Neural cell (in vitro differentiated cells): Measurements from ENCODE around the gene NME7. TPM values are rescaled to one million over a fixed set of nuclear protein-coding genes. Genes with fewer than 3 reads are reported as not detected.

ENCODE experiments used
- H2AFZ ChIP-seq: fragments of 200-600, 300-800 bp; sonication (generic), shearing (Covaris generic); 2 replicates; pipeline ENCODE4 v1.6.0; 2014; ENCODE audit warnings: low read depth, mild to moderate bottlenecking, antibody characterized with exemption, low read length, moderate library complexity
- H3F3A ChIP-seq: fragments of 200-600 bp; shearing (Covaris generic); 2 replicates; pipeline ENCODE4 v1.6.1; 2016; ENCODE audit warnings: mild to moderate bottlenecking, moderate library complexity, mixed read lengths, antibody characterized with exemption, low read length; ENCODE audit not compliant: insufficient read depth, poor library complexity, severe bottlenecking
- H3K27ac ChIP-seq: fragments of 200-600, 300-800 bp; sonication (generic), shearing (Covaris generic); 2 replicates; pipeline ENCODE4 v1.5.1; 2014; ENCODE audit warnings: mild to moderate bottlenecking, low read length, moderate library complexity
- H3K27me3 ChIP-seq: fragments of 300-800, 200-600 bp; sonication (generic), shearing (Covaris generic); 2 replicates; pipeline ENCODE4 v1.6.0; 2014; ENCODE audit warnings: mild to moderate bottlenecking, low read depth, low read length, moderate library complexity; ENCODE audit not compliant: insufficient read depth
- H3K36me3 ChIP-seq: fragments of 300-800, 200-600 bp; sonication (generic), shearing (Covaris generic); 2 replicates; pipeline ENCODE4 v1.5.1; 2014; ENCODE audit warnings: mild to moderate bottlenecking, antibody characterized with exemption, low read length, moderate library complexity; ENCODE audit not compliant: insufficient read depth
- H3K4me2 ChIP-seq: fragments of 300-800, 200-600 bp; sonication (generic), shearing (Covaris generic); 2 replicates; pipeline ENCODE4 v1.6.0; 2014; ENCODE audit warnings: mild to moderate bottlenecking, low read length
- H3K4me3 ChIP-seq: fragments of 300-800, 200-600 bp; sonication (generic), shearing (Covaris generic); 2 replicates; pipeline ENCODE4 v1.5.1; 2014; ENCODE audit warnings: mild to moderate bottlenecking, low read length, moderate library complexity
- H3K79me2 ChIP-seq: fragments of 200-600 bp; shearing (Covaris generic); replicated peaks from 2 replicates; pipeline ENCODE4 v1.6.0; 2014; ENCODE audit warnings: mild to moderate bottlenecking, low read length, moderate library complexity; ENCODE audit not compliant: insufficient read depth
- H3K9ac ChIP-seq: fragments of 300-800, 200-600 bp; sonication (generic), shearing (Covaris generic); 2 replicates; pipeline ENCODE4 v1.6.1; 2016; ENCODE audit warnings: mild to moderate bottlenecking, low read length, mixed read lengths
- H3K9me2 ChIP-seq: fragments of 200-600 bp; shearing (Covaris generic); 2 replicates; pipeline ENCODE4 v1.6.1; 2016; ENCODE audit warnings: mild to moderate bottlenecking, low read length, mixed read lengths; ENCODE audit not compliant: insufficient read depth
- H3K9me3 ChIP-seq: fragments of 200-600, 300-800 bp; sonication (generic), shearing (Covaris generic); 2 replicates; pipeline ENCODE4 v1.6.1; 2016; ENCODE audit warnings: mild to moderate bottlenecking, mixed run types, low read length, moderate library complexity, mixed read lengths
- H4K20me1 ChIP-seq: fragments of 200-600 bp; shearing (Covaris generic); 2 replicates; pipeline ENCODE4 v1.6.1; 2016; ENCODE audit warnings: mild to moderate bottlenecking, mixed run types; ENCODE audit not compliant: insufficient read depth
- EP300 ChIP-seq: fragments of 450-650 bp; conservative IDR thresholded peaks from 2 replicates; pipeline ENCODE4 v1.6.1; 2014; ENCODE audit warnings: antibody characterized with exemption, mild to moderate bottlenecking, moderate library complexity; ENCODE audit not compliant: poor library complexity, severe bottlenecking
- EZH2 ChIP-seq: fragments of 200-600, 300-800 bp; shearing (Covaris generic), sonication (generic); IDR thresholded peaks from 2 replicates; pipeline ENCODE4 v1.6.1; 2014; ENCODE audit warnings: antibody characterized with exemption, low read length, borderline replicate concordance, mild to moderate bottlenecking; ENCODE audit not compliant: insufficient read depth, poor library complexity, severe bottlenecking
- MXI1 ChIP-seq: fragments of 450-650 bp; conservative IDR thresholded peaks from 2 replicates; pipeline ENCODE4 v1.6.1; 2014; ENCODE audit warnings: antibody characterized with exemption, mild to moderate bottlenecking; ENCODE audit not compliant: poor library complexity, severe bottlenecking
- POLR2AphosphoS5 ChIP-seq: IDR thresholded peaks from 2 replicates; pipeline ENCODE4 v1.6.1; 2012
- RAD21 ChIP-seq: fragments of 450-650 bp; conservative IDR thresholded peaks from 2 replicates; pipeline ENCODE4 v1.6.1; 2014; ENCODE audit warnings: antibody characterized with exemption, mild to moderate bottlenecking, moderate library complexity
- SMC3 ChIP-seq: fragments of 450-650 bp; conservative IDR thresholded peaks from 2 replicates; pipeline ENCODE4 v1.6.1; 2014; ENCODE audit warnings: antibody characterized with exemption, mild to moderate bottlenecking, moderate library complexity; ENCODE audit not compliant: poor library complexity
- TAF1 ChIP-seq: IDR thresholded peaks from 2 replicates; pipeline ENCODE4 v1.6.1; 2012; ENCODE audit warnings: low read depth
- polyA plus RNA-seq: library from polyadenylated mRNA; depleted of rRNA; stranded (reverse); fragments of >200 nt; gene quantifications from 2 replicates; pipeline ENCODE4 v1.2.3, GENCODE V29; 2014
- TF ChIP-seq, protein P1 (sequence below): IDR thresholded peaks from 2 replicates; pipeline ENCODE4 v1.6.1; 2012; ENCODE audit warnings: borderline replicate concordance
- TF ChIP-seq, protein P2 (sequence below): fragments of 450-650 bp; IDR thresholded peaks from 2 replicates; pipeline ENCODE4 v1.5.1; 2014; ENCODE audit warnings: antibody characterized with exemption, mild to moderate bottlenecking, moderate library complexity; ENCODE audit not compliant: poor library complexity, severe bottlenecking

Gene NME7
- polyA plus RNA-seq, 1 donor from 2014 or later, result 42.4 TPM

DNA sequence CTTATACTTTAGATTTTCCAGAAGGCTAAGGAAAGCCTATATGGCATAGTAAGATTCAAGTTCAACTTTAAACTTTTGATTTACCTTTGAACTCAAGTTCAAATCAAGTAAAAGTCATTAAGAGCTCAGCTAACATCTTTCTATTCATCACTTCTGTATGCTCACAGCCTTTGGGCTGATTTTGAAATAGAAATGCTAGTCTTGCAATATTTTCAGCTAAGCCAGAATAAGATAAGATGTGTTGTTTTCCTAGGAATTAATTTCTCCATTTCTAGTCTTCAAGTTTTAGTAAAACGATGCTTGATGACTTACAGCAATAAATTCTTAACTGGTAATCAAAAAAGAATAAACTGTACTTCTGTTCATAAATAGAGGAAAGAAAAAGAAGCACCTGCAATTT, 225.5 kb downstream of the NME7 start:
- Histone ChIP-seq H3K79me2 (no peaks in the 10 kb centered on the region), H3F3A (no peaks in the 10 kb centered on the region), H3K27me3 (no peaks in the 10 kb centered on the region), H4K20me1 (no peaks in the 10 kb centered on the region), H3K4me2 (no peak overlapping the region), H3K9me3 (no peaks in the 10 kb centered on the region), H3K27ac (no peak overlapping the region), H3K9ac (no peak overlapping the region), H2AFZ (no peak overlapping the region), H3K9me2 (no peaks in the 10 kb centered on the region), H3K4me3 (no peak overlapping the region), H3K36me3 (no peaks in the 10 kb centered on the region)
- no peak for TF ChIP-seq SMC3
- TF ChIP-seq EP300, result no peak

DNA sequence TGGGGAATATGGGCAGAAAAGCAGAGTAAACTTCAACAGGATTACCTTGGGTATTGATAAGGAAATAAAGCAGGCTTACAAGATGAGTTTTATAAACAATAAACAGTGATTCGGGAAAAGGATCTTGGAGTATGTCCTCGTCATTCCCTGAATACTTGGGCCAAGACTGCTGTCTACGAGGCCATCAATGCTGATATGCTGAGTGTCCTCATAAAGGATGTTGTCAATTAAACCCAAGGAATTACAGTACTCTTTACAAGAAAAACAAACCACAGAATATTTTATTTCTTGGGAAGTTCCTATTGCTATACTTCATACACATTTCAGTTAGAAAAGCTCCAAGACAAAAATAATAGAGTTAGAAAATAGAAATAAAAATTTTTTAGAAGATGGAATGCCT, 226.2 kb downstream of the NME7 start:
- Histone ChIP-seq H3K27ac (no peak overlapping the region), H3F3A (no peaks in the 10 kb centered on the region), H3K27me3 (no peaks in the 10 kb centered on the region), H3K4me3 (no peak overlapping the region), H3K79me2 (no peaks in the 10 kb centered on the region), H3K9me3 (no peaks in the 10 kb centered on the region), H4K20me1 (no peaks in the 10 kb centered on the region), H2AFZ (no peak overlapping the region), H3K36me3 (no peaks in the 10 kb centered on the region), H3K4me2 (no peak overlapping the region), H3K9ac (no peak overlapping the region), H3K9me2 (no peaks in the 10 kb centered on the region)
- no peak for TF ChIP-seq SMC3
- no peak for TF ChIP-seq MXI1
- TF ChIP-seq, protein P1, sequence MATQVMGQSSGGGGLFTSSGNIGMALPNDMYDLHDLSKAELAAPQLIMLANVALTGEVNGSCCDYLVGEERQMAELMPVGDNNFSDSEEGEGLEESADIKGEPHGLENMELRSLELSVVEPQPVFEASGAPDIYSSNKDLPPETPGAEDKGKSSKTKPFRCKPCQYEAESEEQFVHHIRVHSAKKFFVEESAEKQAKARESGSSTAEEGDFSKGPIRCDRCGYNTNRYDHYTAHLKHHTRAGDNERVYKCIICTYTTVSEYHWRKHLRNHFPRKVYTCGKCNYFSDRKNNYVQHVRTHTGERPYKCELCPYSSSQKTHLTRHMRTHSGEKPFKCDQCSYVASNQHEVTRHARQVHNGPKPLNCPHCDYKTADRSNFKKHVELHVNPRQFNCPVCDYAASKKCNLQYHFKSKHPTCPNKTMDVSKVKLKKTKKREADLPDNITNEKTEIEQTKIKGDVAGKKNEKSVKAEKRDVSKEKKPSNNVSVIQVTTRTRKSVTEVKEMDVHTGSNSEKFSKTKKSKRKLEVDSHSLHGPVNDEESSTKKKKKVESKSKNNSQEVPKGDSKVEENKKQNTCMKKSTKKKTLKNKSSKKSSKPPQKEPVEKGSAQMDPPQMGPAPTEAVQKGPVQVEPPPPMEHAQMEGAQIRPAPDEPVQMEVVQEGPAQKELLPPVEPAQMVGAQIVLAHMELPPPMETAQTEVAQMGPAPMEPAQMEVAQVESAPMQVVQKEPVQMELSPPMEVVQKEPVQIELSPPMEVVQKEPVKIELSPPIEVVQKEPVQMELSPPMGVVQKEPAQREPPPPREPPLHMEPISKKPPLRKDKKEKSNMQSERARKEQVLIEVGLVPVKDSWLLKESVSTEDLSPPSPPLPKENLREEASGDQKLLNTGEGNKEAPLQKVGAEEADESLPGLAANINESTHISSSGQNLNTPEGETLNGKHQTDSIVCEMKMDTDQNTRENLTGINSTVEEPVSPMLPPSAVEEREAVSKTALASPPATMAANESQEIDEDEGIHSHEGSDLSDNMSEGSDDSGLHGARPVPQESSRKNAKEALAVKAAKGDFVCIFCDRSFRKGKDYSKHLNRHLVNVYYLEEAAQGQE, result no peak
- no peak for TF ChIP-seq RAD21
- TF ChIP-seq POLR2AphosphoS5, result no peak
- TF ChIP-seq EZH2, result no peak
- TF ChIP-seq TAF1, result no peak
- TF ChIP-seq, protein P2, sequence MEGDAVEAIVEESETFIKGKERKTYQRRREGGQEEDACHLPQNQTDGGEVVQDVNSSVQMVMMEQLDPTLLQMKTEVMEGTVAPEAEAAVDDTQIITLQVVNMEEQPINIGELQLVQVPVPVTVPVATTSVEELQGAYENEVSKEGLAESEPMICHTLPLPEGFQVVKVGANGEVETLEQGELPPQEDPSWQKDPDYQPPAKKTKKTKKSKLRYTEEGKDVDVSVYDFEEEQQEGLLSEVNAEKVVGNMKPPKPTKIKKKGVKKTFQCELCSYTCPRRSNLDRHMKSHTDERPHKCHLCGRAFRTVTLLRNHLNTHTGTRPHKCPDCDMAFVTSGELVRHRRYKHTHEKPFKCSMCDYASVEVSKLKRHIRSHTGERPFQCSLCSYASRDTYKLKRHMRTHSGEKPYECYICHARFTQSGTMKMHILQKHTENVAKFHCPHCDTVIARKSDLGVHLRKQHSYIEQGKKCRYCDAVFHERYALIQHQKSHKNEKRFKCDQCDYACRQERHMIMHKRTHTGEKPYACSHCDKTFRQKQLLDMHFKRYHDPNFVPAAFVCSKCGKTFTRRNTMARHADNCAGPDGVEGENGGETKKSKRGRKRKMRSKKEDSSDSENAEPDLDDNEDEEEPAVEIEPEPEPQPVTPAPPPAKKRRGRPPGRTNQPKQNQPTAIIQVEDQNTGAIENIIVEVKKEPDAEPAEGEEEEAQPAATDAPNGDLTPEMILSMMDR, result no peak
- TF ChIP-seq EP300, result no peak

DNA sequence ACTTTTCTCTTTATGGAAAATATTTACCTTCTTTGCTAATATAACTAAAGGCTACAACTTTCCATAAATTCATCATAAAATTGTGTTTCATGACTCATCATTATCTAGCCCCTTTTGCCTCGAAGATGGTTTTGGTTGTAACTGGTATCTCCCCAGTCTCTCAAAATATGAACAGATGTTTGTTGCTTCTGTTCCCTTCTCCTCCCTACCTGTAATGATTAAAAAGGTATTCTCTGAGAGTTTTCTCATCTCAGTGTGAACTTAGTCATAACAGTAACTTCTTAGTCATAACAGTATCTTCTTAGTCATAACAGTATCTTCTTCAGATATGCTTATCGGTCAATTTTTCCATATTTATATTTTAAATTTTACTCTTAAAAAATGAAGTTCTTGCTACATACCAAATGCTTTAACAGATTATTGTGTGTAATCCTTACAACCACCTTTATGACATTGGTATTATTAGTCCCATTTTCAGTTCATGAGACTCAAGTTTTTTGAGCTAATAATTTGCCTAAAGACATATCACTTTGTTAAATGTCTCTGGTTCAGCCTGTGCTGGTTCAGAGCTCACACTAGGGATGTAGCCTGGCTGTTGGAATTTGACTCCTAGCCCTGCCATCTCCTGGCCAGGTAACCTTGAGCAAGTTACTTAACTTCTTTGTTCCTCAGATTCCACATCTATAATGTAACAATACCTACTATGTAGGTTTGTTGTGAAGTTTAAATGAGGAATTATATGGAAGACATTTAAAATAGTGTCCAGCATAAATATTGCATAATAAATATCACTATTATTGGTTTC, 228.5 kb downstream of the NME7 start:
- Histone ChIP-seq H4K20me1 (no peaks in the 10 kb centered on the region), H3K9me3 (no peaks in the 10 kb centered on the region), H3K27me3 (no peaks in the 10 kb centered on the region), H3K4me2 (no peak overlapping the region), H3K9me2 (no peaks in the 10 kb centered on the region), H3K27ac (no peak overlapping the region), H3K4me3 (no peak overlapping the region), H3K36me3 (no peaks in the 10 kb centered on the region), H3K79me2 (no peaks in the 10 kb centered on the region), H2AFZ (no peak overlapping the region), H3F3A (no peaks in the 10 kb centered on the region), H3K9ac (no peak overlapping the region)
- no peak for TF ChIP-seq POLR2AphosphoS5
